HepG2 (cell line): ENCODE data around the gene ZNF174. TPM values are rescaled to one million over a fixed set of nuclear protein-coding genes. Genes with fewer than 3 reads are reported as not detected.
A peak's percentile ranks its signal among the peaks of the same experiment; 100 is the strongest.

Experiments
- CHCHD3 ChIP-seq: sonication (generic); formaldehyde crosslinking; IDR thresholded peaks from 2 replicates; pipeline ENCODE4 v1.8.0; 2022; ENCODE audit warnings: mild to moderate bottlenecking, missing genetic modification reagents, moderate library complexity
- GATAD1 ChIP-seq: IDR thresholded peaks from 2 replicates; pipeline ENCODE4 v1.6.1; 2016; ENCODE audit warnings: missing genetic modification reagents, missing compliant biosample characterization
- HDAC1 ChIP-seq: sonication (generic); formaldehyde crosslinking; IDR thresholded peaks from 2 replicates; pipeline ENCODE4 v1.5.1; 2020; ENCODE audit warnings: mild to moderate bottlenecking, missing genetic modification reagents
- NCOA1 ChIP-seq: sonication (generic); formaldehyde crosslinking; IDR thresholded peaks from 2 replicates; pipeline ENCODE4 v1.9.0; 2021; ENCODE audit warnings: missing genetic modification reagents
- NFE2L1 ChIP-seq: sonication (generic); formaldehyde crosslinking; IDR thresholded peaks from 2 replicates; pipeline ENCODE4 v1.4.0; 2020; ENCODE audit warnings: missing genetic modification reagents, mild to moderate bottlenecking, borderline replicate concordance
- SMAD9 ChIP-seq: sonication (generic); formaldehyde crosslinking; IDR thresholded peaks from 2 replicates; pipeline ENCODE4 v1.5.1; 2020; ENCODE audit warnings: mild to moderate bottlenecking, missing genetic modification reagents
- SOX6 ChIP-seq, 2 experiments: fragments of 450-650 bp in 1 of 2; sonication (generic) in 1 of 2; formaldehyde crosslinking in 1 of 2; IDR thresholded peaks; 2 replicates each; pipeline versions ENCODE4 v1.4.0 to v1.6.1; 2017 to 2020; ENCODE audit warnings: antibody characterized with exemption in 1 of 2, mild to moderate bottlenecking in 1 of 2, missing genetic modification reagents in 1 of 2
- SP4 ChIP-seq: sonication (generic); formaldehyde crosslinking; IDR thresholded peaks from 2 replicates; pipeline ENCODE4 v1.8.1; 2023; ENCODE audit warnings: mild to moderate bottlenecking, missing genetic modification reagents
- SSRP1 ChIP-seq: IDR thresholded peaks from 2 replicates; pipeline ENCODE4 v1.6.1; 2016; ENCODE audit warnings: control low read depth
- U2AF2 ChIP-seq: fragments of 200-400 bp; formaldehyde crosslinking; IDR thresholded peaks from 2 replicates; pipeline ENCODE4 v1.6.1; 2017; ENCODE audit warnings: low read depth, mild to moderate bottlenecking, low read length
- ZFYVE20 ChIP-seq: sonication (generic); formaldehyde crosslinking; IDR thresholded peaks from 2 replicates; pipeline ENCODE4 v1.8.0; 2023; ENCODE audit warnings: low read depth, mild to moderate bottlenecking, moderate library complexity, missing genetic modification reagents, borderline replicate concordance
- ZNF530 ChIP-seq: sonication (generic); formaldehyde crosslinking; IDR thresholded peaks from 2 replicates; pipeline ENCODE4 v1.5.0; 2020; ENCODE audit warnings: low read depth, mild to moderate bottlenecking, missing genetic modification reagents
- ZNF772 ChIP-seq: sonication (generic); formaldehyde crosslinking; IDR thresholded peaks from 2 replicates; pipeline ENCODE4 v1.5.0; 2020; ENCODE audit warnings: mild to moderate bottlenecking, missing genetic modification reagents
- ZZZ3 ChIP-seq: sonication (generic); formaldehyde crosslinking; IDR thresholded peaks from 2 replicates; pipeline ENCODE4 v1.4.0; 2020; ENCODE audit warnings: missing genetic modification reagents, mild to moderate bottlenecking, borderline replicate concordance
- polyA plus RNA-seq, 8 experiments: library from polyadenylated mRNA; depleted of rRNA in 3 of 8; stranded (reverse) in 7 of 8; unstranded in 1 of 8; fragments of >200 nt; fragmentation: Illumina TruSeq in 4 of 8; extraction: Trizol in 4 of 8; gene quantifications; 2 replicates each; pipeline versions ENCODE4 v1.2.1 to v1.2.3, GENCODE V29; 2011 to 2016; ENCODE audit warnings: low read depth in 4 of 8, missing spikeins in 1 of 8, mixed read lengths in 1 of 8; ENCODE audit not compliant: insufficient read depth in 1 of 8
- total RNA-seq, 5 experiments: library from RNA; depleted of rRNA; stranded (reverse); fragments of >200 nt; fragmentation: Illumina TruSeq; extraction: Trizol; gene quantifications; 2 replicates each; pipeline ENCODE4 v1.2.3, GENCODE V29; 2016; ENCODE audit warnings: low read depth in 1 of 5
- TF ChIP-seq, protein P1 (sequence below): sonication (generic); formaldehyde crosslinking; IDR thresholded peaks from 2 replicates; pipeline ENCODE4 v1.5.0; 2020; ENCODE audit warnings: mild to moderate bottlenecking, missing genetic modification reagents, moderate library complexity
- TF ChIP-seq, protein P2 (sequence below): sonication (generic); formaldehyde crosslinking; IDR thresholded peaks from 2 replicates; pipeline ENCODE4 v1.5.0; 2020; ENCODE audit warnings: missing genetic modification reagents
- TF ChIP-seq, protein P3 (sequence below): sonication (generic); formaldehyde crosslinking; IDR thresholded peaks from 2 replicates; pipeline ENCODE4 v1.4.0; 2020; ENCODE audit warnings: missing genetic modification reagents
- TF ChIP-seq, protein P4 (sequence below): sonication (generic); formaldehyde crosslinking; IDR thresholded peaks from 2 replicates; pipeline ENCODE4 v1.4.0; 2020; ENCODE audit warnings: missing genetic modification reagents, borderline replicate concordance

ZNF174 gene
- total and polyA plus RNA-seq, 2 of the 13 experiments (the other 11 are each of a cell fraction or from before 2014, with no cell fraction given), result 8.3 to 10.6 TPM

DNA sequence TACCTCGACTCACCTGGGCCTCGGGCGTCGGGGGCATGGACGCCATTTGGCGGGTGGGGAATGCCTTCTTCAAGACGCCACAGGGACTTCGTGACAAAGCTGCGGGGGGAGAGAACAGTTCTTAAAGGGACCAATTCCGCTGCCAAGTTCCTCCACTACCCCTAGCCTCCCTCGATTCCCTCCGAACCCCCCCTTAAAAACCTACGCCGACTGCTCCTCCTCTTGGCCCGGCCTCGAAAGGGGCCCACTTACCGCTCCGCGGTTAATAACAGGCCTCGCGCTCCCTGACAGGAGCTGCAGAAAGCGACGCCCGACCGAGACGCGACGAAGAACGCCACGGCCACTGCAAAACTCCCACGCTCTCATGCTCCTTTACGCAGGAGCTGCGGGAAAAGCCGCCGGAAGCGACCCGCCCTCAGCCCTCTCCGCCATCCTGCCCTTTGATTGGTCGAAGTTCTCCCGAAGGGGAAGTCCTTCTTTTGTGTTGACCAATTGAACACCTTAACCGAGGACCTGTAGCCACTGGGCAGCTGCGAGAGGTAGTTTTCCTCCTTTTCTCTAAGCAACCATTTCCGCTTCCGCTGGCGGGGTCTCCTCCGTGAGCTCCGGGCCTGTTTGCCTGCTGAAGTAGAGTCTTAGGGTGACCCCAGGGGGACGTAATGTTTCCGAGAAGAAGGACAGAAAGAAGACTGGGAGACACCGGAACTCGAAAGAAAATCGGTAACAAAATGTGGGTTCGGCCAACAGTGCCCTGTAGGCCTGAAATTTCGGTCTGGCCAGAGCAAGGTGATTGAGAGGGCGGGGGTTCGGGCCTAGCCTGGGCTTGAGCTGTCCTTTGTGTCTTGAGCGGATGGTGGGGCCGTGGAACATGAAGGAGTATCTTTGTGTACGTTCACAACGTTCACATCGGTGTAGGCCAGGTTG is 42.4 kb downstream of the ZNF174 start, which contains the start of the genes NAA60 and ZNF597 (continued):
- TF ChIP-seq, protein P1, sequence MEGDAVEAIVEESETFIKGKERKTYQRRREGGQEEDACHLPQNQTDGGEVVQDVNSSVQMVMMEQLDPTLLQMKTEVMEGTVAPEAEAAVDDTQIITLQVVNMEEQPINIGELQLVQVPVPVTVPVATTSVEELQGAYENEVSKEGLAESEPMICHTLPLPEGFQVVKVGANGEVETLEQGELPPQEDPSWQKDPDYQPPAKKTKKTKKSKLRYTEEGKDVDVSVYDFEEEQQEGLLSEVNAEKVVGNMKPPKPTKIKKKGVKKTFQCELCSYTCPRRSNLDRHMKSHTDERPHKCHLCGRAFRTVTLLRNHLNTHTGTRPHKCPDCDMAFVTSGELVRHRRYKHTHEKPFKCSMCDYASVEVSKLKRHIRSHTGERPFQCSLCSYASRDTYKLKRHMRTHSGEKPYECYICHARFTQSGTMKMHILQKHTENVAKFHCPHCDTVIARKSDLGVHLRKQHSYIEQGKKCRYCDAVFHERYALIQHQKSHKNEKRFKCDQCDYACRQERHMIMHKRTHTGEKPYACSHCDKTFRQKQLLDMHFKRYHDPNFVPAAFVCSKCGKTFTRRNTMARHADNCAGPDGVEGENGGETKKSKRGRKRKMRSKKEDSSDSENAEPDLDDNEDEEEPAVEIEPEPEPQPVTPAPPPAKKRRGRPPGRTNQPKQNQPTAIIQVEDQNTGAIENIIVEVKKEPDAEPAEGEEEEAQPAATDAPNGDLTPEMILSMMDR, result peak; percentile 2; the same call in 1 of the 2 replicates
- no peak for TF ChIP-seq U2AF2
- no peak for TF ChIP-seq SSRP1 (CRISPR knock-in tag)
- no peak for TF ChIP-seq SP4 (CRISPR knock-in tag)
- TF ChIP-seq NFE2L1 (CRISPR knock-in tag), result no peak
- no peak for TF ChIP-seq ZFYVE20
- no peak for TF ChIP-seq CHCHD3 (CRISPR knock-in tag)
- TF ChIP-seq, protein P2, sequence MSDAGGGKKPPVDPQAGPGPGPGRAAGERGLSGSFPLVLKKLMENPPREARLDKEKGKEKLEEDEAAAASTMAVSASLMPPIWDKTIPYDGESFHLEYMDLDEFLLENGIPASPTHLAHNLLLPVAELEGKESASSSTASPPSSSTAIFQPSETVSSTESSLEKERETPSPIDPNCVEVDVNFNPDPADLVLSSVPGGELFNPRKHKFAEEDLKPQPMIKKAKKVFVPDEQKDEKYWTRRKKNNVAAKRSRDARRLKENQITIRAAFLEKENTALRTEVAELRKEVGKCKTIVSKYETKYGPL, result no peak
- TF ChIP-seq, protein P3, sequence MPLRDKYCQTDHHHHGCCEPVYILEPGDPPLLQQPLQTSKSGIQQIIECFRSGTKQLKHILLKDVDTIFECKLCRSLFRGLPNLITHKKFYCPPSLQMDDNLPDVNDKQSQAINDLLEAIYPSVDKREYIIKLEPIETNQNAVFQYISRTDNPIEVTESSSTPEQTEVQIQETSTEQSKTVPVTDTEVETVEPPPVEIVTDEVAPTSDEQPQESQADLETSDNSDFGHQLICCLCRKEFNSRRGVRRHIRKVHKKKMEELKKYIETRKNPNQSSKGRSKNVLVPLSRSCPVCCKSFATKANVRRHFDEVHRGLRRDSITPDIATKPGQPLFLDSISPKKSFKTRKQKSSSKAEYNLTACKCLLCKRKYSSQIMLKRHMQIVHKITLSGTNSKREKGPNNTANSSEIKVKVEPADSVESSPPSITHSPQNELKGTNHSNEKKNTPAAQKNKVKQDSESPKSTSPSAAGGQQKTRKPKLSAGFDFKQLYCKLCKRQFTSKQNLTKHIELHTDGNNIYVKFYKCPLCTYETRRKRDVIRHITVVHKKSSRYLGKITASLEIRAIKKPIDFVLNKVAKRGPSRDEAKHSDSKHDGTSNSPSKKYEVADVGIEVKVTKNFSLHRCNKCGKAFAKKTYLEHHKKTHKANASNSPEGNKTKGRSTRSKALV (CRISPR knock-in tag), result no peak
- no peak for TF ChIP-seq SMAD9 (CRISPR knock-in tag)
- TF ChIP-seq, protein P4, sequence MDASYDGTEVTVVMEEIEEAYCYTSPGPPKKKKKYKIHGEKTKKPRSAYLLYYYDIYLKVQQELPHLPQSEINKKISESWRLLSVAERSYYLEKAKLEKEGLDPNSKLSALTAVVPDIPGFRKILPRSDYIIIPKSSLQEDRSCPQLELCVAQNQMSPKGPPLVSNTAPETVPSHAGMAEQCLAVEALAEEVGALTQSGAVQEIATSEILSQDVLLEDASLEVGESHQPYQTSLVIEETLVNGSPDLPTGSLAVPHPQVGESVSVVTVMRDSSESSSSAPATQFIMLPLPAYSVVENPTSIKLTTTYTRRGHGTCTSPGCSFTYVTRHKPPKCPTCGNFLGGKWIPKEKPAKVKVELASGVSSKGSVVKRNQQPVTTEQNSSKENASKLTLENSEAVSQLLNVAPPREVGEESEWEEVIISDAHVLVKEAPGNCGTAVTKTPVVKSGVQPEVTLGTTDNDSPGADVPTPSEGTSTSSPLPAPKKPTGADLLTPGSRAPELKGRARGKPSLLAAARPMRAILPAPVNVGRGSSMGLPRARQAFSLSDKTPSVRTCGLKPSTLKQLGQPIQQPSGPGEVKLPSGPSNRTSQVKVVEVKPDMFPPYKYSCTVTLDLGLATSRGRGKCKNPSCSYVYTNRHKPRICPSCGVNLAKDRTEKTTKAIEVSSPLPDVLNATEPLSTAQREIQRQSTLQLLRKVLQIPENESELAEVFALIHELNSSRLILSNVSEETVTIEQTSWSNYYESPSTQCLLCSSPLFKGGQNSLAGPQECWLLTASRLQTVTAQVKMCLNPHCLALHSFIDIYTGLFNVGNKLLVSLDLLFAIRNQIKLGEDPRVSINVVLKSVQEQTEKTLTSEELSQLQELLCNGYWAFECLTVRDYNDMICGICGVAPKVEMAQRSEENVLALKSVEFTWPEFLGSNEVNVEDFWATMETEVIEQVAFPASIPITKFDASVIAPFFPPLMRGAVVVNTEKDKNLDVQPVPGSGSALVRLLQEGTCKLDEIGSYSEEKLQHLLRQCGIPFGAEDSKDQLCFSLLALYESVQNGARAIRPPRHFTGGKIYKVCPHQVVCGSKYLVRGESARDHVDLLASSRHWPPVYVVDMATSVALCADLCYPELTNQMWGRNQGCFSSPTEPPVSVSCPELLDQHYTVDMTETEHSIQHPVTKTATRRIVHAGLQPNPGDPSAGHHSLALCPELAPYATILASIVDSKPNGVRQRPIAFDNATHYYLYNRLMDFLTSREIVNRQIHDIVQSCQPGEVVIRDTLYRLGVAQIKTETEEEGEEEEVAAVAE (CRISPR knock-in tag), result no peak
- TF ChIP-seq ZNF772 (CRISPR knock-in tag), result no peak
- TF ChIP-seq SOX6 (IDR thresholded peaks at IDR 0.05), result no peak
- no peak for TF ChIP-seq SOX6 (CRISPR knock-in tag; IDR thresholded peaks at IDR 0.05)
- peak; percentile 71 for TF ChIP-seq GATAD1 (CRISPR knock-in tag)
- no peak for TF ChIP-seq NCOA1 (CRISPR knock-in tag)
- TF ChIP-seq HDAC1 (CRISPR knock-in tag), result no peak; the same call in 1 of the 2 replicates
- no peak for TF ChIP-seq ZZZ3 (CRISPR knock-in tag)
- TF ChIP-seq ZNF530 (CRISPR knock-in tag), result no peak
